Right lung (tissue), 10 donors: ENCODE measurements around the gene RPS16. TPM values are rescaled to one million over a fixed set of nuclear protein-coding genes. Genes with fewer than 3 reads are reported as not detected.
"Not testable (repeated sequence)": the region's sequence is repeated elsewhere in the genome, so short reads cannot be mapped to it uniquely, and the experiment has no call there.

Source experiments
- DNase-seq, 2 donors: peaks; one replicate each; pipeline ENCODE4 v3.0.0-alpha.2; 2013
- long read RNA-seq, 8 donors: transcript quantifications; one replicate each; lab custom pipeline, GENCODE V29; 2026
- polyA plus RNA-seq, 5 donors: library from polyadenylated mRNA; unstranded; fragments of 120-200 nt; gene quantifications; one replicate each; pipeline versions ENCODE4 v1.2.1 to v1.2.3, GENCODE V29; 2013; ENCODE audit warnings: inconsistent platforms in 1 of 5, low replicate concordance in 1 of 5; ENCODE audit not compliant: insufficient read length in 5 of 5, insufficient read depth in 1 of 5

The RPS16 gene
- polyA plus RNA-seq, result 1,000 to 10,000 TPM; 1,340 to 2,075 (median 1,433) TPM
- long read RNA-seq, donor 1, transcript RPS16-201 (5 exons, 560 nt), result major isoform, 2,074 of 3,089 reads
- long read RNA-seq, donor 1, transcript RPS16-207 (5 exons, 492 nt), result minor isoform, 47 of 3,089 reads
- long read RNA-seq, donor 1, transcript RPS16-203 (2 exons, 1,035 nt), result minor isoform, 89 of 3,089 reads
- long read RNA-seq, donor 1, partial matches to known transcripts, result 770 of 3,089 reads
- long read RNA-seq, donor 1, other reads (novel, unspliced or antisense), result 104 of 3,089 reads
- long read RNA-seq, donor 2, transcript RPS16-201 (5 exons, 560 nt), result major isoform, 1,003 of 1,241 reads
- long read RNA-seq, donor 2, transcript RPS16-203 (2 exons, 1,035 nt), result minor isoform, 21 of 1,241 reads
- long read RNA-seq, donor 2, transcript RPS16-207 (5 exons, 492 nt), result minor isoform, 27 of 1,241 reads
- long read RNA-seq, donor 2, partial matches to known transcripts, result 157 of 1,241 reads
- long read RNA-seq, donor 2, other reads (novel, unspliced or antisense), result 32 of 1,241 reads
- long read RNA-seq, donor 3, transcript RPS16-208 (2 exons, 444 nt), result minor isoform, 6 of 1,779 reads
- long read RNA-seq, donor 3, transcript RPS16-207 (5 exons, 492 nt), result minor isoform, 19 of 1,779 reads
- long read RNA-seq, donor 3, transcript RPS16-203 (2 exons, 1,035 nt), result minor isoform, 51 of 1,779 reads
- long read RNA-seq, donor 3, transcript RPS16-201 (5 exons, 560 nt), result major isoform, 1,145 of 1,779 reads
- long read RNA-seq, donor 3, partial matches to known transcripts, result 503 of 1,779 reads
- long read RNA-seq, donor 3, other reads (novel, unspliced or antisense), result 51 of 1,779 reads
- long read RNA-seq, donor 4, transcript RPS16-203 (2 exons, 1,035 nt), result minor isoform, 38 of 1,350 reads
- long read RNA-seq, donor 4, transcript RPS16-201 (5 exons, 560 nt), result major isoform, 927 of 1,350 reads
- long read RNA-seq, donor 4, transcript RPS16-207 (5 exons, 492 nt), result minor isoform, 26 of 1,350 reads
- long read RNA-seq, donor 4, partial matches to known transcripts, result 324 of 1,350 reads
- long read RNA-seq, donor 4, other reads (novel, unspliced or antisense), result 31 of 1,350 reads
- long read RNA-seq, donor 5, transcript RPS16-203 (2 exons, 1,035 nt), result minor isoform, 44 of 2,707 reads
- long read RNA-seq, donor 5, transcript RPS16-201 (5 exons, 560 nt), result major isoform, 2,127 of 2,707 reads
- long read RNA-seq, donor 5, transcript RPS16-207 (5 exons, 492 nt), result minor isoform, 59 of 2,707 reads
- long read RNA-seq, donor 5, partial matches to known transcripts, result 406 of 2,707 reads
- long read RNA-seq, donor 5, other reads (novel, unspliced or antisense), result 62 of 2,707 reads
- long read RNA-seq, donor 6, transcript RPS16-207 (5 exons, 492 nt), result minor isoform, 50 of 2,347 reads
- long read RNA-seq, donor 6, transcript RPS16-201 (5 exons, 560 nt), result major isoform, 1,915 of 2,347 reads
- long read RNA-seq, donor 6, transcript RPS16-203 (2 exons, 1,035 nt), result minor isoform, 26 of 2,347 reads
- long read RNA-seq, donor 6, partial matches to known transcripts, result 247 of 2,347 reads
- long read RNA-seq, donor 6, other reads (novel, unspliced or antisense), result 106 of 2,347 reads
- long read RNA-seq, donor 7, transcript RPS16-207 (5 exons, 492 nt), result minor isoform, 11 of 581 reads
- long read RNA-seq, donor 7, transcript RPS16-201 (5 exons, 560 nt), result major isoform, 421 of 581 reads
- long read RNA-seq, donor 7, transcript RPS16-203 (2 exons, 1,035 nt), result minor isoform, 12 of 581 reads
- long read RNA-seq, donor 7, partial matches to known transcripts, result 118 of 581 reads
- long read RNA-seq, donor 7, other reads (novel, unspliced or antisense), result 18 of 581 reads
- long read RNA-seq, donor 8, transcript RPS16-201 (5 exons, 560 nt), result major isoform, 662 of 939 reads
- long read RNA-seq, donor 8, transcript RPS16-207 (5 exons, 492 nt), result minor isoform, 13 of 939 reads
- long read RNA-seq, donor 8, transcript RPS16-203 (2 exons, 1,035 nt), result minor isoform, 23 of 939 reads
- long read RNA-seq, donor 8, partial matches to known transcripts, result 214 of 939 reads
- long read RNA-seq, donor 8, other reads (novel, unspliced or antisense), result 25 of 939 reads

- peak; percentile 96 to 97 for DNase-seq
Observed at GRCh38 chr19:39435499-39436349, at the start of gene RPS16. TSS of gene RPS16 (minus strand) at chr19:39435949. CDS start at chr19:39435895, 54 bp downstream.

GRCh38 chr19:39483141-39483540 lies 47.4 kb upstream of the RPS16 start:
- no peak for DNase-seq

GRCh38 chr19:39481676-39482075 lies 45.9 kb upstream of the RPS16 start:
- DNase-seq, result no peak

GRCh38 chr19:39481229-39481545 lies 45.4 kb upstream of the RPS16 start:
- no peak for DNase-seq

GRCh38 chr19:39480337-39481228 lies 44.8 kb upstream of the RPS16 start, which contains the start of gene TIMM50:
TSS of gene TIMM50 (plus strand) at chr19:39480838. CDS start at chr19:39480854, 16 bp downstream.
- DNase-seq, result peak; percentile 93 to 94

- no peak for DNase-seq
Observed at GRCh38 chr19:39479916-39480315, 44.2 kb upstream of the RPS16 start.

GRCh38 chr19:39479319-39479801 lies 43.6 kb upstream of the RPS16 start:
- not testable (repeated sequence) for DNase-seq

- DNase-seq, result no peak
Observed at GRCh38 chr19:39475748-39476147, 40.0 kb upstream of the RPS16 start.

GRCh38 chr19:39474139-39474620 lies 38.4 kb upstream of the RPS16 start:
- peak in 1 of 2 donors; percentile 36 for DNase-seq

- DNase-seq, result no peak
Observed at GRCh38 chr19:39473443-39473960, 37.8 kb upstream of the RPS16 start.

GRCh38 chr19:39472746-39473442 lies 37.1 kb upstream of the RPS16 start:
- no peak for DNase-seq

GRCh38 chr19:39471756-39472536 lies 36.2 kb upstream of the RPS16 start:
- no peak for DNase-seq

- DNase-seq, result no peak
Observed at GRCh38 chr19:39470724-39471339, 35.1 kb upstream of the RPS16 start.

GRCh38 chr19:39469567-39469966 lies 33.8 kb upstream of the RPS16 start:
- DNase-seq, result no peak

GRCh38 chr19:39469036-39469435 lies 33.3 kb upstream of the RPS16 start:
- DNase-seq, result no peak
